Duodenal mucosa (tissue), 2 donors: Measurements from ENCODE around the gene MRPL55.

ENCODE experiments used
- H3K27ac ChIP-seq: one replicate; pipeline ENCODE4 v1.7.0; 2013; ENCODE audit warnings: low read depth, low read length
- H3K27me3 ChIP-seq, 2 donors: one replicate each; pipeline ENCODE4 v1.7.0; 2013; ENCODE audit warnings: low read length in 2 of 2, control low read depth in 1 of 2; ENCODE audit not compliant: insufficient read depth in 2 of 2, control insufficient read depth in 1 of 2
- H3K36me3 ChIP-seq, 2 donors: one replicate each; pipeline ENCODE4 v1.7.0; 2013; ENCODE audit warnings: low read length in 2 of 2, control low read depth in 1 of 2; ENCODE audit not compliant: insufficient read depth in 2 of 2, control insufficient read depth in 1 of 2
- H3K4me1 ChIP-seq, 2 donors: one replicate each; pipeline ENCODE4 v1.7.0; 2013; ENCODE audit warnings: low read length in 2 of 2, control low read depth in 1 of 2; ENCODE audit not compliant: insufficient read depth in 2 of 2, control insufficient read depth in 1 of 2
- H3K4me3 ChIP-seq, 2 donors: one replicate each; pipeline ENCODE4 v1.7.0; 2013; ENCODE audit warnings: low read length in 2 of 2, low read depth in 1 of 2
- H3K9ac ChIP-seq, 2 donors: one replicate each; pipeline ENCODE4 v1.7.0; 2013; ENCODE audit warnings: low read length in 2 of 2, low read depth in 1 of 2
- H3K9me3 ChIP-seq, 2 donors: one replicate each; pipeline ENCODE4 v1.7.0; 2013; ENCODE audit warnings: low read length in 2 of 2, control low read depth in 1 of 2; ENCODE audit not compliant: control insufficient read depth in 1 of 2

Gene MRPL55

DNA sequence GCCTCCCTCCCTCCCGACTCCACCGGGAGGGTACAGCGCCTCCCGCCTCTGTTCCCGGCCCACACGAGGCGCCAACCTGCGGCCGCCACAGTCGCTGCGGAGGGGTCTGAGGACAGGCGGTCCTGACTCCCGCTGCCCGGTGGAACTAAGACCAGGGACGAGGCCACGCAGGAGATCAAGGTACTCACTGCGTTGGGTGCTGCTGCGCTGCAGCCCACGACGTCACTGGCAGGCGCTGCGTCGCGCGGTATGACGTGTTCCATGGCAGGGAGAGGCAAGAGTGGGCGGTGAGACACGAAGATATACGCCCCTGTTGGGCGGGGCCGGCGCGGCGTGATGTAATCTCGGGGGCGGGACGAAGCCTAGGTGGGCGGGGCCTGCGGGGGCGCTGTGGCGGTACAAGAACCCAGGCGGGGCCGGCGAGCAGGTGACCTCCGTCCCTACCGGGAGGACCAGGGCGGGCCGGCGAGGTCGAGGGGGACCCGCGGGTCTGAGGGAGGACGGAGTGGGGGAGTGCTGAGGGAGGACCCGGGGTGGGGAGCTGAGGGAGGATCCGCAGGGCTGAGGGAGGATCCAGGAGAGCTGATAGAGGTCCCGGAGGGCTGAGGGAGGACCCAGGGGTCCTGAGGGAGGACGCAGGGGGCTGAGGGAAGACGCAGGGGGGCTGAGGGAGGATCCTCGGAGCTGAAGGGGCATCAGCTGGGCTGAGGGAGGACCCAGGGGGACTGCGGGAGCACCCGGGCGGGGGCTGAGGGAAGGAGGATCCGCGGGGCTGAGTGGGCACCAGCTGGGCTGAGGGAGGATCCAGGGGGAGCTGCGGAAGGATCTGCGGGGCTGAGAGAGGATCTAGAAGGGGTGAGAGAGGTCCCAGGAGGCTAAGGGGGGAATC, at the start of gene MRPL55:
MRPL55 (minus strand) TSS at position 227 of the 889 bp plus-strand sequence. CDS start 1,039 bp downstream, outside the sequence.
- Histone ChIP-seq H3K27ac (peak within 1 kb of the TSS; percentile 91), H3K4me1 (peaks cover 22 to 27% of the 10 kb centered on the region in 2 donors), H3K27me3 (no peaks in the 10 kb centered on the region), H3K9me3 (no peaks in the 10 kb centered on the region), H3K36me3 (peaks cover 9 to 14% of the 10 kb centered on the region in 2 donors), H3K9ac (peak within 1 kb of the TSS; percentile 99), H3K4me3 (peak within 1 kb of the TSS; percentile 95 to 98)

GRCh38 chr1:228158151-228159007, 49.3 kb upstream of the MRPL55 start:
- H3K36me3 ChIP-seq = no peaks in the 10 kb centered on the region
- H3K9ac ChIP-seq = no peak overlapping the region
- H3K4me3 ChIP-seq = no peak overlapping the region
- H3K27ac ChIP-seq = no peak overlapping the region
- H3K9me3 ChIP-seq = no peaks in the 10 kb centered on the region
- H3K27me3 ChIP-seq = peaks cover 0 to 2% of the 10 kb centered on the region in 2 donors
- H3K4me1 ChIP-seq = peaks cover 17 to 20% of the 10 kb centered on the region in 2 donors

DNA sequence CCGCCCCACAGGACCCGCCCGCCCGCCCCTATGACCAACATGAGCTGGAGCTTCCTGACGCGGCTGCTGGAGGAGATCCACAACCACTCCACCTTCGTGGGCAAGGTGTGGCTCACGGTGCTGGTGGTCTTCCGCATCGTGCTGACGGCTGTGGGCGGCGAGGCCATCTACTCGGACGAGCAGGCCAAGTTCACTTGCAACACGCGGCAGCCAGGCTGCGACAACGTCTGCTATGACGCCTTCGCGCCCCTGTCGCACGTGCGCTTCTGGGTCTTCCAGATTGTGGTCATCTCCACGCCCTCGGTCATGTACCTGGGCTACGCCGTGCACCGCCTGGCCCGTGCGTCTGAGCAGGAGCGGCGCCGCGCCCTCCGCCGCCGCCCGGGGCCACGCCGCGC, 48.6 kb upstream of the MRPL55 start:
- H3K27ac ChIP-seq = no peak overlapping the region
- no peak overlapping the region for H3K4me3 ChIP-seq
- peaks cover 0 to 2% of the 10 kb centered on the region in 2 donors for H3K27me3 ChIP-seq
- no peaks in the 10 kb centered on the region for H3K9me3 ChIP-seq
- H3K36me3 ChIP-seq = no peaks in the 10 kb centered on the region
- peaks cover 10 to 13% of the 10 kb centered on the region in 2 donors for H3K4me1 ChIP-seq
- no peak overlapping the region for H3K9ac ChIP-seq

DNA sequence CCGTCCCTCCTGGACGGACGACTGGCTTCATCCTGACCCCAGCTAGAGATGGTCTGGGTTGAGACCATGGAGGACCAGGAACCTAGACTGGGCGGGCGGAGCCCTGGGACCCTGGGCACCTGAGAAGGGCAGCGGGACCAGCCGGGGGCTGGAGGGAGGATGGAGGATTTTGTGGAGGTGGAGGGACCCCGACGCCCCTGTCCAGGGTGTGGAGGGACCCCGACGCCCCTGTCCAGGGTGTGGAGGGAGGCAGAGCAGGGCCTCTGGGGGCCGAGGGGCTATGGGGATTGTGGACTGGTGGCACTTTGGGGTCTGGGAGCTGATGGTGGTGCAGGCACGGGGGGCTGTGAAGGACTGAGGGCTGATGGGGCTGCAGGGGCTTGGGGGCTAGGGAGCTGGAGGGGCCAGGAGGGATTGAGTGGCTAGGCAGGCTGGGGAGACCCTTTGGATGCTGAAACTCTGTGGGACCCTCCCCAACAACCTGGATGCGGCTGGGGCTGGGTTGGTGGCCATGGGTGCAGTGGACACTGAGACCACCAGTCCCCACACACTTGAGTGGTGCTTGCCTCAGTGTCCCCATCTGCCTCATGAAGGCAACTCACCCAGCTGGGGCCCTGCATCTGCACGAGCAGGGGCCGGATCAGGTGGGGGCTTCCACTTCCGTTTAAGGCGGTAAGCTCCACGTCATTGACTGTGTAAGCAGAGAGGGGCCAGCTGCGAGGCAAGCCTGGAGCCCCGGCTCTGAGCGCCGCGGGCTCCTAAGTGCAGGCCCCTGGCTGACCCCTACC, 48.0 kb upstream of the MRPL55 start:
- Histone ChIP-seq H3K27me3 (peaks cover 0 to 2% of the 10 kb centered on the region in 2 donors), H3K4me1 (peaks cover 4 to 8% of the 10 kb centered on the region in 2 donors), H3K27ac (no peak overlapping the region), H3K9ac (no peak overlapping the region), H3K4me3 (no peak overlapping the region), H3K9me3 (no peaks in the 10 kb centered on the region), H3K36me3 (no peaks in the 10 kb centered on the region)

GRCh38 chr1:228156515-228156881, 47.4 kb upstream of the MRPL55 start:
- Histone ChIP-seq H3K4me3 (no peak overlapping the region), H3K9me3 (no peaks in the 10 kb centered on the region), H3K27me3 (peaks cover 0 to 2% of the 10 kb centered on the region in 2 donors), H3K36me3 (no peaks in the 10 kb centered on the region), H3K9ac (no peak overlapping the region), H3K4me1 (peaks cover 2 to 4% of the 10 kb centered on the region in 2 donors), H3K27ac (no peak overlapping the region)

DNA sequence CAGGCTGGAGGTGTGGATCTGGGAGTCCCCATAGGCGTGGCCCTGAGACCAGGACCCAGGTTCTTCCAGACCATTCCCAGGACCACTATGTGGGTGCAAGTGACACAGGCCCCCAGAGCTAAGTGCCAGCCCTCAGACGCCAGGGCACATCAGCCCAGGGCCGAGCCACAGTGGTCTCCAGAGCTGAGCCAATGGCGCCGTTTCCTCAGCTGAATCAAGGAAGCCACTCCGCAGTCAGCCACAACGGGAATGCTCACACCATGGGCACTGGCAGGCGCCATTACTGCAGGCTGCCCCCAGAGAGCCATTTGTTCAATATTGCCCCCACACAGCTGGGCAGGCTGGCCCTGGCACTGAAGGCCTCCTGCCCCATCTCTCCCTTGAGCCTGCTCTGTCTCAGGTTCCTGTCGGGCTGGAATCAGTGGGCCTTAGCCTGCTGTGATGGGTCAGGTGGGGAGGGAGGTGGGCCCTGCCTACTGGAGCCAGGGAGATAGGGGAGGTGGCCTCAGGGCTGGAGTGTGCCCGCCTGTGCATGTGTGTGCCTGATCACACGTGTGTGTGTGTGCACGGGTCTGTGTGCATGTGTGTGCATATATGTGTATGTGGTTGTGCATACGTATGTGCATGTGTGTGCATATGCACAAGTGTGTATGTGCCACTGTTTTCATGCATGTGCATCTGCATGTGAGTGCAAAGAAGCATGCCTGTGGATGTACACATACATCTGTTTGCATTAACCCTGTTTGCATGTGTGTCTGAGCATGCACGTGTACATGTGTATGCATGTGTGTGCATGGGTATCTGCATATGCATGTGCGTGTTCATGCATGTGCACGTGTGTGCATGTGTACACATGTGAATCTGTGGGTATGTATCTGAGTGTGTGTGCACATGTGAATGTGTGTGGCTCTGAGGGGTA, 46.8 kb upstream of the MRPL55 start:
- Histone ChIP-seq H3K36me3 (no peaks in the 10 kb centered on the region), H3K9me3 (no peaks in the 10 kb centered on the region), H3K4me3 (no peak overlapping the region), H3K27ac (no peak overlapping the region), H3K27me3 (peaks cover 0 to 2% of the 10 kb centered on the region in 2 donors), H3K9ac (no peak overlapping the region), H3K4me1 (peaks cover 0 to 8% of the 10 kb centered on the region in 2 donors)

DNA sequence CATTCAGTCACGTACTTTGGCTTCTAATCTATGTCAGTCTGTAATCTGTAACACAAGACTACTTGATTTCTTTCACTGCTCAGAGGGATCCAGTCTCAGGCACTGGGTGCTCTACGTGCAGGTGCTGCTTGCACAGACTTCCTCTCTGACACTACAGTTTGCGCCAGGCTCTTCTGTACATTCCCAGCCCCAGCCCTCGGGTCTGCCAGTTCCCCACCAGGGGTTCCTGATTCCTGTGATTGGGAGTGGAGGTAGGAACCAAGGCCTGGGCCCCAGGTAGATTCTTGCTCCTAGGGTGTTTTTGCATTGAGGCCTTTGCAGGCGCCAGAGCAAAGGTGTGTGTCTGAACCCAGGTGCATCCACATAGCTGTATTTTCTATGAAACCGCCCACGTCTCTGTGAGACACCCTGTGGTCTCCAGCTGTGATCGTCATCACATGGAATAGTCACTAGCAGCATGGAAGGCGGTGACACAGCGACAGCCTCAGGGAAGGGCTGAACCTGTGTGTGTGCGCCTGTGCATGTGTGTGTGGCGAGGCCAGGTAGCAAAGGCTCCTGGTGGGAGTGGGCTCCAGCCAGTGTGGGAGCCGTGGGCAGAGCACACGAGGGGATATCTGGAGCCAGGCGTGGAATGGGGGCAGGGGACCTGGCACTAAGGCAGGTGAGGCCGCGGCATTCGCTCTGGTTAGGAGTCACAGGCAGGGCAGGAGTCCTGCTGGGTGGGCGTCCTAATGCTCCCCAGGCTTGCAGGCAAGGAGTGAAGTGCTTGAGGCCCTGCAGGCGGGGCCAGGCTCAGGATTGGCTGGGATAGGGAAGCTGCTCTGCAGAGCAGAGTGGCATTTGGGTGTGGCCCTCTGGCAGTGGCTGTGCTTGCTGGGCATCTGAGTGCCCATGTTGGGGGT, 45.8 kb upstream of the MRPL55 start:
- H3K4me1 ChIP-seq = peaks cover 0 to 8% of the 10 kb centered on the region in 2 donors
- no peaks in the 10 kb centered on the region for H3K9me3 ChIP-seq
- H3K9ac ChIP-seq = no peak overlapping the region
- H3K4me3 ChIP-seq = no peak overlapping the region
- H3K36me3 ChIP-seq = no peaks in the 10 kb centered on the region
- peaks cover 0 to 2% of the 10 kb centered on the region in 2 donors for H3K27me3 ChIP-seq
- no peak overlapping the region for H3K27ac ChIP-seq

DNA sequence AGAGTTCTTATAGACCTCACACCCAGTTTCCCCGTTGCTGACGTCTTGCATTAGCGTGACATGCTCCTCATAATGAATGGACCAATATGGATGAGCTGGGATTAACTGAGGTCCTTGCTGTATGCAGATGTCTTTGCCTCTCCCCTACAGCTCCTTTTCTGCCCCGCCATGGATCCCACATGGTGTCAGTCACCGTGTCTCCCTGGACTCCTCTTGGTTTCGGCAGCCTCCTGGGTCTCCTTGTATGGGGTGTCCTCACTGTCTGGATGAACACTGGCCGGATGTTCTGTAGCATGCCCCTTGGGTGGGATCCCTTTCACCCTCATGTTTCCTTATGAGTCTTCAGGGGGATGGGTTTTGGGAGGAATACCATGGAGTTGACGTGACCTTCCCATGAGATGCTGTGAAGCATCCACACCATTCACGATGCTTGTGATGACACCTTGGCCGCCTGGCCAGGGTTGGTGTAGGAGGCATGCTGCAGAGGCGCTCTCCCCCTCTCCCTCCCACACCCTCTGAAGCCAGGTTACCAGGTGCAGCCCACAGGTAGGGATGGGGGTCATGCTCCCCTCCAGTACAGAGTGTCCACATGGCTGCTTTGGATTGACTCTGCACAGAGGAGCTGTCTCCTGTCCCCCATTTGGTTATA, 45.0 kb upstream of the MRPL55 start:
- Histone ChIP-seq H3K9ac (no peak overlapping the region), H3K27ac (no peak overlapping the region), H3K4me1 (peaks cover 0 to 8% of the 10 kb centered on the region in 2 donors), H3K4me3 (no peak overlapping the region), H3K27me3 (peaks cover 0 to 2% of the 10 kb centered on the region in 2 donors), H3K9me3 (no peaks in the 10 kb centered on the region), H3K36me3 (no peaks in the 10 kb centered on the region)
